ENCODE data around the gene HIPK2.

Gene HIPK2

DNA sequence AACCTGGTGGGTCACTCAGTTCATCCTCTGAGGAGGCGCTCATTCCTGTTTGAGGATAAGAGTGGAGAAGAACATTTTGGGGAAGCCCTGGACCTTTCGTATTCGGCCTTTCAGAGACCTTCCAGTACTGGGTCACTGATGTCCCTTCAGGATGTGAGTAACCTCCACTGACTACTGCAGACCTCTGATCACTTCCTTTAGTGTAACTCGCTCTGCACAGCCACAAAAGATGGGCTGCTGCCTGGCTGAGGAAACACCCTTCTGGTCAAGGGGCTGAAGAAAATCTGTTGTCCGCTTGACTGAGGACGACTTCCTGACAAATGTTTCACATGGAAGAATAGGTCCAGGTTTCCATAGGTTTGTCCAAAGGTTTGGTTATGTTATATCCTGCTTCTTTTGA, 35.4 kb upstream of the HIPK2 start:
- Histone ChIP-seq H3K27me3 (ENCODE audit: control insufficient read depth, insufficient read depth, low read length) (no peaks in the 10 kb centered on the region), H3K4me3 (ENCODE audit: low read depth, low read length) (no peak overlapping the region), H3K36me3 (ENCODE audit: control insufficient read depth, insufficient read depth, low read length) (no peaks in the 10 kb centered on the region), H2AFZ (no peak overlapping the region), H3K9me3 (ENCODE audit: control insufficient read depth, low read length) (no peaks in the 10 kb centered on the region), H3K9ac (no peak overlapping the region), H3K27ac (no peak overlapping the region), H3K79me2 (no peaks in the 10 kb centered on the region), H3K4me2 (ENCODE audit: low read length) (no peak overlapping the region), H3K4me1 (no peaks in the 10 kb centered on the region)
- TF ChIP-seq, protein P1, sequence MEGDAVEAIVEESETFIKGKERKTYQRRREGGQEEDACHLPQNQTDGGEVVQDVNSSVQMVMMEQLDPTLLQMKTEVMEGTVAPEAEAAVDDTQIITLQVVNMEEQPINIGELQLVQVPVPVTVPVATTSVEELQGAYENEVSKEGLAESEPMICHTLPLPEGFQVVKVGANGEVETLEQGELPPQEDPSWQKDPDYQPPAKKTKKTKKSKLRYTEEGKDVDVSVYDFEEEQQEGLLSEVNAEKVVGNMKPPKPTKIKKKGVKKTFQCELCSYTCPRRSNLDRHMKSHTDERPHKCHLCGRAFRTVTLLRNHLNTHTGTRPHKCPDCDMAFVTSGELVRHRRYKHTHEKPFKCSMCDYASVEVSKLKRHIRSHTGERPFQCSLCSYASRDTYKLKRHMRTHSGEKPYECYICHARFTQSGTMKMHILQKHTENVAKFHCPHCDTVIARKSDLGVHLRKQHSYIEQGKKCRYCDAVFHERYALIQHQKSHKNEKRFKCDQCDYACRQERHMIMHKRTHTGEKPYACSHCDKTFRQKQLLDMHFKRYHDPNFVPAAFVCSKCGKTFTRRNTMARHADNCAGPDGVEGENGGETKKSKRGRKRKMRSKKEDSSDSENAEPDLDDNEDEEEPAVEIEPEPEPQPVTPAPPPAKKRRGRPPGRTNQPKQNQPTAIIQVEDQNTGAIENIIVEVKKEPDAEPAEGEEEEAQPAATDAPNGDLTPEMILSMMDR (IDR thresholded peaks at IDR 0.05) = no peak

DNA sequence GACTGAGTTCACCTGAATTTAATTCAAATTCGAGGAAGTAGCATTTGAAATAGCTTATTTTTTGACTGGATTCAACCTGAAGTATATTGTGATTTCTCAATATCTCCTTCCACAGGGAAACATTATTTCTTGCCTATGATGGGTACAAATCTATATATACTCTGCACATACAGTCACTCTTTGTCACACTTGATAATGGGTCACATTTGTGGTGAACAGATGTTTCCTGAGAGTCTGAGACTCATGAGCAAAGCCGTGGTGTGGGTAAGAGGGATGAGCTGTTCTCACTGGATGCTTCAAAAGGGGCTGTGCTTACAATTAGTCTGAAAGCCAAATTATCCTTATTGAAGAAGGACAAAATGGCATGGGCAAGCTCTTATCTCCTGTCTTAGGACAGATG, 33.3 kb upstream of the HIPK2 start:
- H3K4me3 ChIP-seq (ENCODE audit: low read depth, low read length) = no peak overlapping the region
- H3K79me2 ChIP-seq = no peaks in the 10 kb centered on the region
- no peak overlapping the region for H3K27ac ChIP-seq
- no peak overlapping the region for H3K9ac ChIP-seq
- no peaks in the 10 kb centered on the region for H3K27me3 ChIP-seq (ENCODE audit: control insufficient read depth, insufficient read depth, low read length)
- H3K9me3 ChIP-seq (ENCODE audit: control insufficient read depth, low read length) = no peaks in the 10 kb centered on the region
- H3K4me1 ChIP-seq = no peaks in the 10 kb centered on the region
- no peak overlapping the region for H2AFZ ChIP-seq
- H3K4me2 ChIP-seq (ENCODE audit: low read length) = no peak overlapping the region
- no peaks in the 10 kb centered on the region for H3K36me3 ChIP-seq (ENCODE audit: control insufficient read depth, insufficient read depth, low read length)
- TF ChIP-seq, protein P1 (IDR thresholded peaks at IDR 0.05) = no peak

DNA sequence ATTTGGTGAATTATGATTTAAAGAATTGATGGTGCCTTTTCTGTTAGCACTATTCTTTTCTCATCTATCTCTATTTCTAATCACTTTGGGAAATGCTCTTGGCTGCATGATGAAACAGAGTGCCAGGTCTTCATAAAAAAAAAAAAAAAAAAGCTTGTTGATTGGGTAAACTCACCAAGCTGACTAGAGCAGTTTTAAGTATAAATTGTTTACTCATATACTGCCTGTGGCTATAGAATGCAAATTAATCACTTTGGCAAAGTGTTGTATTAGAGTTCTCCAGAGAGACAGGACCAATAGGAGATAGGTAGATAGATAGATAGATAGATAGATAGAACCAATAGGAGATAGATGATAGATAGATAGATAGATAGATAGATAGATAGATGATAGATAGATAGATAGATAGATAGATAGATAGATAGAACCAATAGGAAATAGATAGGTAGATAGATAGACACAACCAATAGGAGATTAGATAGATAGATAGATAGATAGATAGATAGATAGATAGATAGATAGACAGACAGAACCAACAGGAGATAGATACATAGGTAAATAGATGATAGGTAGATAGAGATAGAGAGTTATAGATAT, 31.1 kb upstream of the HIPK2 start:
- H3K36me3 ChIP-seq (ENCODE audit: control insufficient read depth, insufficient read depth, low read length) = no peaks in the 10 kb centered on the region
- TF ChIP-seq, protein P1 (IDR thresholded peaks at IDR 0.05) = no peak
- H3K27ac ChIP-seq = no peak overlapping the region
- H3K4me3 ChIP-seq (ENCODE audit: low read depth, low read length) = no peak overlapping the region
- no peak overlapping the region for H3K4me2 ChIP-seq (ENCODE audit: low read length)
- H3K27me3 ChIP-seq (ENCODE audit: control insufficient read depth, insufficient read depth, low read length) = no peaks in the 10 kb centered on the region
- H3K4me1 ChIP-seq = no peaks in the 10 kb centered on the region
- no peaks in the 10 kb centered on the region for H3K9me3 ChIP-seq (ENCODE audit: control insufficient read depth, low read length)
- no peak overlapping the region for H3K9ac ChIP-seq
- no peaks in the 10 kb centered on the region for H3K79me2 ChIP-seq
- no peak overlapping the region for H2AFZ ChIP-seq

DNA sequence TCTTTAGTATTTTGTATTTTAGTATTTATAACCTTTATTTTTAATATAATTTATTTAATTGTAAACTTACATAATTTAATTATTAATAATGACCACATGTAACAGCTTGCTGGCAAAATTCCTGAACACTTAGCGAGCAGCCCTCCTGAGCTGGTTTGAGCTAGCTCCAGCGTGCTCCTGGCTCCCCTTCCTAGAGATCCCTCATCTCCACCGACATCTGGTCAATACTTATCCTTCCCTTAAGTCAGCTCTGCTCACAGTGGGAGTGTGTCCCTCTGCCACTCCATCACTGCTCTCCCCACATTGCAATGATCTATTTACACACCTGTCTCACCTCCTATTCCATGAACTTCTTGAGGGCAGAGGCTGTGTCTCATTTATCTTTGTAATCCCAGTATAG, 30.6 kb upstream of the HIPK2 start:
- H3K27me3 ChIP-seq (ENCODE audit: control insufficient read depth, insufficient read depth, low read length) = no peaks in the 10 kb centered on the region
- no peak overlapping the region for H3K4me2 ChIP-seq (ENCODE audit: low read length)
- no peaks in the 10 kb centered on the region for H3K4me1 ChIP-seq
- no peak overlapping the region for H2AFZ ChIP-seq
- H3K4me3 ChIP-seq (ENCODE audit: low read depth, low read length) = no peak overlapping the region
- H3K79me2 ChIP-seq = no peaks in the 10 kb centered on the region
- H3K36me3 ChIP-seq (ENCODE audit: control insufficient read depth, insufficient read depth, low read length) = no peaks in the 10 kb centered on the region
- H3K9ac ChIP-seq = no peak overlapping the region
- H3K27ac ChIP-seq = no peak overlapping the region
- TF ChIP-seq, protein P1 (IDR thresholded peaks at IDR 0.05) = no peak
- no peaks in the 10 kb centered on the region for H3K9me3 ChIP-seq (ENCODE audit: control insufficient read depth, low read length)

DNA sequence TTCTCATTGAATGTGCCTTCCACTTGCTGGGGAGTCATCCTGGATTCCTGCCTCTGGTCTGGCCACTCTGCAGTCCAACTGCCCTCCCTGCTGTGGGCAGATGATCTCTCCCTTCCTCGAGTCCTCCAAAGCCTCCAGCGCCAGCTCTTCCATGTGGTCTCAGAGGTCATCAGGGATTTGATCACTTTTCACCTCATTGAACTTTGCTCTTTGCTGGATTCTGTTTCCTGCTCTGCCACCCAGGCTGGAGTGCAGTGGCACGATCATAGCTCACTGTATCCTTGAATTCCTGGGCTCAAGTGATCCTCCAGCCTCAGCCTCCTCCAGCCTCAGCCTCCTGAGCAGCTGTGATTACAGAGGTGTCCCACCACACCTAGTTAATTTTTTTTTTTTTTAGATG, 29.2 kb upstream of the HIPK2 start:
- Histone ChIP-seq H3K79me2 (no peaks in the 10 kb centered on the region), H3K4me1 (no peaks in the 10 kb centered on the region), H3K27me3 (ENCODE audit: control insufficient read depth, insufficient read depth, low read length) (no peaks in the 10 kb centered on the region), H3K9me3 (ENCODE audit: control insufficient read depth, low read length) (no peaks in the 10 kb centered on the region), H3K4me2 (ENCODE audit: low read length) (no peak overlapping the region), H2AFZ (no peak overlapping the region), H3K36me3 (ENCODE audit: control insufficient read depth, insufficient read depth, low read length) (no peaks in the 10 kb centered on the region), H3K9ac (no peak overlapping the region), H3K4me3 (ENCODE audit: low read depth, low read length) (no peak overlapping the region), H3K27ac (no peak overlapping the region)
- TF ChIP-seq, protein P1 (IDR thresholded peaks at IDR 0.05) = no peak
